SK-N-SH (cell line): ENCODE measurements around the gene RNU7-1. TPM values are rescaled to one million over a fixed set of nuclear protein-coding genes. Genes with fewer than 3 reads are reported as not detected.

Experiments used
- CTCF ChIA-PET: fragments of 300-600, 350-600 bp; formaldehyde crosslinking; extraction: SDS; loops from one replicate; lab custom pipeline; 2021; lab: Yijun Ruan, JAX
- POLR2A ChIA-PET: fragments of 350-600 bp; sonication (Branson Sonifier 250); formaldehyde crosslinking; extraction: SDS; loops from one replicate; lab custom pipeline; 2020; ENCODE audit warnings: antibody characterized with exemption, inconsistent platforms; lab: Yijun Ruan, JAX
- DNase-seq: peaks from one replicate; pipeline ENCODE4 v3.0.0; 2012
- H2AFZ ChIP-seq: fragments of 200-600 bp; sonication (generic); 2 replicates; pipeline ENCODE4 v1.8.1; 2016; ENCODE audit warnings: antibody characterized with exemption, mild to moderate bottlenecking, low read depth
- H3F3A ChIP-seq: fragments of 200-600 bp; sonication (generic); replicated peaks from 2 replicates; pipeline ENCODE3; 2016; ENCODE audit warnings: antibody characterized with exemption, mild to moderate bottlenecking; ENCODE audit not compliant: insufficient read depth
- H3K27ac ChIP-seq, 2 experiments: fragments of 200-500 bp in 1 of 2; fragments of 200-600 bp in 1 of 2; sonication (Bioruptor generic) in 1 of 2; sonication (generic), shearing (Covaris generic) in 1 of 2; 2 replicates each; pipeline versions ENCODE4 v1.5.1 to v1.6.1; 2014 to 2016; ENCODE audit warnings: low read depth in 2 of 2, inconsistent platforms in 1 of 2, low read length in 1 of 2, mild to moderate bottlenecking in 1 of 2, mixed read lengths in 1 of 2
- H3K27me3 ChIP-seq: fragments of 200-600 bp; sonication (generic), shearing (Covaris generic); 2 replicates; pipeline ENCODE4 v1.6.1; 2016; ENCODE audit warnings: mixed run types; ENCODE audit not compliant: insufficient read depth
- H3K36me3 ChIP-seq, 2 experiments: fragments of 200-500 bp in 1 of 2; fragments of 200-600 bp in 1 of 2; sonication (Bioruptor generic) in 1 of 2; sonication (generic) in 1 of 2; replicated peaks in 1 of 2; 2 replicates each; pipeline versions ENCODE3 to v1.5.1; 2014 to 2016; ENCODE audit warnings: low read length in 1 of 2, mild to moderate bottlenecking in 1 of 2; ENCODE audit not compliant: insufficient read depth in 2 of 2, control insufficient read depth in 1 of 2
- H3K4me1 ChIP-seq, 2 experiments: fragments of 200-500 bp in 1 of 2; fragments of 200-600 bp in 1 of 2; sonication (Bioruptor generic) in 1 of 2; sonication (generic), shearing (Covaris generic) in 1 of 2; 2 replicates each; pipeline versions ENCODE4 v1.5.1 to v1.6.1; 2014 to 2016; ENCODE audit warnings: low read depth in 1 of 2, low read length in 1 of 2, mixed run types in 1 of 2; ENCODE audit not compliant: insufficient read depth in 2 of 2, control insufficient read depth in 1 of 2
- H3K4me2 ChIP-seq: fragments of 200-600 bp; sonication (generic), shearing (Covaris generic); 2 replicates; pipeline ENCODE4 v1.6.1; 2017; ENCODE audit warnings: mixed run types
- H3K4me3 ChIP-seq, 2 experiments: fragments of 200-500 bp in 1 of 2; fragments of 200-600 bp in 1 of 2; sonication (Bioruptor generic) in 1 of 2; sonication (generic), shearing (Covaris generic) in 1 of 2; 2 replicates each; pipeline versions ENCODE4 v1.5.1 to v1.8.1; 2014 to 2016; ENCODE audit warnings: low read depth in 2 of 2, inconsistent platforms in 1 of 2, low read length in 1 of 2, mild to moderate bottlenecking in 1 of 2, mixed read lengths in 1 of 2, moderate library complexity in 1 of 2
- H3K79me2 ChIP-seq: fragments of 200-600 bp; sonication (generic); 2 replicates; pipeline ENCODE4 v1.8.1; 2017; ENCODE audit warnings: mild to moderate bottlenecking; ENCODE audit not compliant: insufficient read depth
- H3K9ac ChIP-seq: fragments of 200-600 bp; sonication (generic); 2 replicates; pipeline ENCODE4 v1.6.1; 2017; ENCODE audit warnings: mixed run types
- H3K9me2 ChIP-seq: fragments of 200-600 bp; sonication (generic); 2 replicates; pipeline ENCODE4 v1.6.1; 2017; ENCODE audit warnings: mixed run types
- H3K9me3 ChIP-seq: fragments of 200-600 bp; sonication (generic); 2 replicates; pipeline ENCODE4 v1.6.1; 2017; ENCODE audit warnings: mixed run types, mild to moderate bottlenecking, moderate library complexity
- H4K20me1 ChIP-seq: fragments of 200-600 bp; sonication (generic); 2 replicates; pipeline ENCODE4 v1.6.1; 2017; ENCODE audit warnings: mild to moderate bottlenecking, mixed run types; ENCODE audit not compliant: insufficient read depth
- CHD2 ChIP-seq: fragments of 150-350 bp; IDR thresholded peaks from 2 replicates; pipeline ENCODE4 v1.6.1; 2018; ENCODE audit warnings: low read length; ENCODE audit not compliant: partially characterized antibody
- EZH2phosphoT487 ChIP-seq: fragments of 200-600 bp; sonication (generic); IDR thresholded peaks from 2 replicates; pipeline ENCODE4 v1.6.1; 2017; ENCODE audit warnings: low read depth, mixed run types, mild to moderate bottlenecking, antibody characterized with exemption, moderate library complexity, borderline replicate concordance
- FOXJ3 ChIP-seq: sonication (generic); formaldehyde crosslinking; IDR thresholded peaks from 2 replicates; pipeline ENCODE4 v1.5.1; 2020; ENCODE audit warnings: mild to moderate bottlenecking, missing genetic modification reagents
- FOXM1 ChIP-seq: IDR thresholded peaks from 2 replicates; pipeline ENCODE4 v1.4.0; 2012; ENCODE audit warnings: low read depth, mild to moderate bottlenecking
- GATA2 ChIP-seq: sonication (generic); formaldehyde crosslinking; IDR thresholded peaks from 2 replicates; pipeline ENCODE4 v1.5.0; 2020; ENCODE audit warnings: mild to moderate bottlenecking, missing genetic modification reagents
- MEF2A ChIP-seq: IDR thresholded peaks from 2 replicates; pipeline ENCODE4 v1.4.0; 2012; ENCODE audit warnings: low read depth, borderline replicate concordance
- MXI1 ChIP-seq: IDR thresholded peaks from 2 replicates; pipeline ENCODE4 v1.6.1; 2012; ENCODE audit warnings: mild to moderate bottlenecking, low read depth, low read length, improper control_type of control experiment
- NRF1 ChIP-seq: IDR thresholded peaks from 2 replicates; pipeline ENCODE4 v1.6.1; 2012; ENCODE audit warnings: low read depth, mild to moderate bottlenecking, low read length
- POLR2AphosphoS5 ChIP-seq: IDR thresholded peaks from 2 replicates; pipeline ENCODE4 v1.6.1; 2012; ENCODE audit warnings: low read depth, low read length
- RFX5 ChIP-seq: IDR thresholded peaks from 2 replicates; pipeline ENCODE4 v1.6.1; 2012; ENCODE audit warnings: mild to moderate bottlenecking, improper control_type of control experiment, low read length
- RXRA ChIP-seq: IDR thresholded peaks from 2 replicates; pipeline ENCODE4 v1.4.0; 2012; ENCODE audit warnings: low read depth, mild to moderate bottlenecking, borderline replicate concordance
- SIN3A ChIP-seq: IDR thresholded peaks from 2 replicates; pipeline ENCODE4 v1.6.1; 2012; ENCODE audit warnings: low read depth, mild to moderate bottlenecking, low read length, moderate library complexity, borderline replicate concordance
- SMC3 ChIP-seq: IDR thresholded peaks from 2 replicates; pipeline ENCODE4 v1.6.1; 2012; ENCODE audit warnings: low read depth, low read length, improper control_type of control experiment
- TAF1 ChIP-seq: IDR thresholded peaks from 2 replicates; pipeline ENCODE4 v1.6.1; 2012; ENCODE audit warnings: low read depth, mild to moderate bottlenecking, low read length, moderate library complexity, borderline replicate concordance
- YY1 ChIP-seq: IDR thresholded peaks from 2 replicates; pipeline ENCODE4 v1.4.0; 2012; ENCODE audit warnings: low read depth, mild to moderate bottlenecking
- WGBS: methylation state at CpG from one replicate; pipeline ENCODE4 v1.1.6; 2017; ENCODE audit warnings: low lambda C conversion rate; 5-methylcytosine and 5-hydroxymethylcytosine counted together
- polyA plus RNA-seq, 3 experiments: library from polyadenylated mRNA; depleted of rRNA; stranded (reverse); fragments of >200 nt; gene quantifications; 2 replicates each; pipeline ENCODE4 v1.2.3, GENCODE V29; 2012
- TF ChIP-seq, protein P1 (sequence below): fragments of 200-600 bp; sonication (generic); IDR thresholded peaks from 2 replicates; pipeline ENCODE4 v1.6.1; 2017; ENCODE audit warnings: antibody characterized with exemption, mild to moderate bottlenecking, moderate library complexity
- TF ChIP-seq, protein P2 (sequence below): fragments of 150-350 bp; IDR thresholded peaks from 2 replicates; pipeline ENCODE4 v1.6.1; 2017; ENCODE audit warnings: antibody characterized with exemption, low read length, low read depth, borderline replicate concordance
- TF ChIP-seq, protein P3 (sequence below): fragments of 150-350 bp; IDR thresholded peaks from 2 replicates; pipeline ENCODE4 v1.6.1; 2016; ENCODE audit warnings: mild to moderate bottlenecking, low read depth, low read length

The RNU7-1 gene
- polyA plus RNA-seq, 1 of the 3 experiments (the other 2 are of a cell fraction) = not detected

DNA sequence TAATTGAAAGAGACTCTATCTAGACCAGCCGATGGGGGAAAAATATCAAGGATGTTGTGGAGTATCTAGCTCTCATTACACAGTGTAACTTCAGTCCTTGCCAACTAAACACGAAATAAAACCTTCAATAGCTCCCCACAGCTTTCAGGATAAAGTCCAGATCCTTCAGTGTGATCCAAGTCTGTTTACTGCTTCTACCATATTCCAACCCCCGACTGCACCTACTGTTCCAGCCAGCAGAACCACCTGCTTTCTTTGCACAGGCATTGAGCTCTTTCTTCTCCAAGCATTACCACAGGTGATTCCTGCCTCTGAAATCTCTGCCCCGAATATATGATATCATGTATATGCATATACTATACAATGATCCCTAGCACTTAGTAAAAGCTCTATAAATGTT lies 41.2 kb upstream of the RNU7-1 start:
- Histone ChIP-seq H2AFZ (no peak overlapping the region), H3K4me3 (no peak overlapping the region), H4K20me1 (no peaks in the 10 kb centered on the region), H3K27me3 (no peaks in the 10 kb centered on the region), H3K4me1 (peaks cover 9 to 10% of the 10 kb centered on the region in 2 experiments; a peak in 2 of 4 replicates), H3K27ac (no peak overlapping the region), H3K4me2 (no peak overlapping the region), H3K36me3 (peaks cover 0 to 5% of the 10 kb centered on the region in 2 experiments), H3K9me2 (no peaks in the 10 kb centered on the region), H3K9me3 (no peaks in the 10 kb centered on the region), H3F3A (no peaks in the 10 kb centered on the region), H3K9ac (no peak overlapping the region), H3K79me2 (no peaks in the 10 kb centered on the region)
- ChIA-PET POLR2A (interaction anchor here (0.9 to 1.4 kb wide), 3 partner anchors 11 to 30 kb away, joined by 3 read pairs; partner anchors contain the start of genes ENO2 and SPSB2), CTCF (interaction anchor here (0.7 to 2.7 kb wide), 4 partner anchors 11 to 43 kb away, joined by 3 to 17 read pairs (median 4); partner anchors contain the start of gene SPSB2)
- no peak for DNase-seq
- 77% methylated on average over 4 of the region's 4 CpGs for WGBS
- TF ChIP-seq RXRA = no peak
- no peak for TF ChIP-seq NRF1
- no peak for TF ChIP-seq FOXJ3 (CRISPR knock-in tag)
- no peak for TF ChIP-seq MXI1
- TF ChIP-seq YY1 = no peak
- TF ChIP-seq CHD2 = no peak
- no peak for TF ChIP-seq GATA2 (CRISPR knock-in tag)
- no peak for TF ChIP-seq POLR2AphosphoS5
- TF ChIP-seq, protein P1, sequence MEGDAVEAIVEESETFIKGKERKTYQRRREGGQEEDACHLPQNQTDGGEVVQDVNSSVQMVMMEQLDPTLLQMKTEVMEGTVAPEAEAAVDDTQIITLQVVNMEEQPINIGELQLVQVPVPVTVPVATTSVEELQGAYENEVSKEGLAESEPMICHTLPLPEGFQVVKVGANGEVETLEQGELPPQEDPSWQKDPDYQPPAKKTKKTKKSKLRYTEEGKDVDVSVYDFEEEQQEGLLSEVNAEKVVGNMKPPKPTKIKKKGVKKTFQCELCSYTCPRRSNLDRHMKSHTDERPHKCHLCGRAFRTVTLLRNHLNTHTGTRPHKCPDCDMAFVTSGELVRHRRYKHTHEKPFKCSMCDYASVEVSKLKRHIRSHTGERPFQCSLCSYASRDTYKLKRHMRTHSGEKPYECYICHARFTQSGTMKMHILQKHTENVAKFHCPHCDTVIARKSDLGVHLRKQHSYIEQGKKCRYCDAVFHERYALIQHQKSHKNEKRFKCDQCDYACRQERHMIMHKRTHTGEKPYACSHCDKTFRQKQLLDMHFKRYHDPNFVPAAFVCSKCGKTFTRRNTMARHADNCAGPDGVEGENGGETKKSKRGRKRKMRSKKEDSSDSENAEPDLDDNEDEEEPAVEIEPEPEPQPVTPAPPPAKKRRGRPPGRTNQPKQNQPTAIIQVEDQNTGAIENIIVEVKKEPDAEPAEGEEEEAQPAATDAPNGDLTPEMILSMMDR = no peak
- TF ChIP-seq TAF1 = no peak
- no peak for TF ChIP-seq RFX5
- TF ChIP-seq FOXM1 = no peak
- TF ChIP-seq SIN3A = no peak
- TF ChIP-seq SMC3 = no peak
- no peak for TF ChIP-seq EZH2phosphoT487
- TF ChIP-seq, protein P2, sequence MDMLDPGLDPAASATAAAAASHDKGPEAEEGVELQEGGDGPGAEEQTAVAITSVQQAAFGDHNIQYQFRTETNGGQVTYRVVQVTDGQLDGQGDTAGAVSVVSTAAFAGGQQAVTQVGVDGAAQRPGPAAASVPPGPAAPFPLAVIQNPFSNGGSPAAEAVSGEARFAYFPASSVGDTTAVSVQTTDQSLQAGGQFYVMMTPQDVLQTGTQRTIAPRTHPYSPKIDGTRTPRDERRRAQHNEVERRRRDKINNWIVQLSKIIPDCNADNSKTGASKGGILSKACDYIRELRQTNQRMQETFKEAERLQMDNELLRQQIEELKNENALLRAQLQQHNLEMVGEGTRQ = no peak
- no peak for TF ChIP-seq MEF2A
- TF ChIP-seq, protein P3, sequence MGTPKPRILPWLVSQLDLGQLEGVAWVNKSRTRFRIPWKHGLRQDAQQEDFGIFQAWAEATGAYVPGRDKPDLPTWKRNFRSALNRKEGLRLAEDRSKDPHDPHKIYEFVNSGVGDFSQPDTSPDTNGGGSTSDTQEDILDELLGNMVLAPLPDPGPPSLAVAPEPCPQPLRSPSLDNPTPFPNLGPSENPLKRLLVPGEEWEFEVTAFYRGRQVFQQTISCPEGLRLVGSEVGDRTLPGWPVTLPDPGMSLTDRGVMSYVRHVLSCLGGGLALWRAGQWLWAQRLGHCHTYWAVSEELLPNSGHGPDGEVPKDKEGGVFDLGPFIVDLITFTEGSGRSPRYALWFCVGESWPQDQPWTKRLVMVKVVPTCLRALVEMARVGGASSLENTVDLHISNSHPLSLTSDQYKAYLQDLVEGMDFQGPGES = no peak
